AG10803 (cell line): ENCODE data around the gene NBEAL1.
"Not testable (repeated sequence)": the region's sequence is repeated elsewhere in the genome, so short reads cannot be mapped to it uniquely, and the experiment has no call there.

Experiments
- DNase-seq: peaks from one replicate; pipeline ENCODE4 v3.0.0; 2010; ENCODE audit warnings: low read depth
- H3K4me3 ChIP-seq: 2 replicates; pipeline ENCODE4 v1.5.1; 2011; ENCODE audit warnings: mild to moderate bottlenecking, low read length, control low read depth
- TF ChIP-seq, protein P1 (sequence below): conservative IDR thresholded peaks from 2 replicates; pipeline ENCODE4 v1.5.1; 2011; ENCODE audit warnings: mild to moderate bottlenecking, low read length, control low read depth, inconsistent platforms

Gene NBEAL1

DNA sequence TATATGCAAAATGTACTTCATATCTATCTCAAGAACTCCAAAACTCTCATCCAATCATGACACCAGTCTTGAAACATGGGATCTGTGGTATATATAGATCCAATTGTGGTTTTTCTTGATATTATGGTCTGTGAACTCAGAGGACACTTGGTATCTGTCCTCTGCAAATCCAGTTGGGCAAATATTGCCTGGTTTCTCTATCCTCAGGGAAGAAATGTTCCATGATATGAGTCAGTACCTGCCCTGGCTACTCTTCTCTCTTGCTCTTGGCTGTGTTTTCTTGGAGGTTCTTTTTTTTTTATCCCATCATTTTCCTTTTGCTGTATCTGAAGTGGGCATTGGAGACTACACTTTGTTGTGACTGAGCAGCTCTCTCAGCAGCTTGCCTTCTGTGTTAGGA lies 10.9 kb downstream of the NBEAL1 start:
- DNase-seq = no peak
- H3K4me3 ChIP-seq = no peak overlapping the region
- TF ChIP-seq, protein P1, sequence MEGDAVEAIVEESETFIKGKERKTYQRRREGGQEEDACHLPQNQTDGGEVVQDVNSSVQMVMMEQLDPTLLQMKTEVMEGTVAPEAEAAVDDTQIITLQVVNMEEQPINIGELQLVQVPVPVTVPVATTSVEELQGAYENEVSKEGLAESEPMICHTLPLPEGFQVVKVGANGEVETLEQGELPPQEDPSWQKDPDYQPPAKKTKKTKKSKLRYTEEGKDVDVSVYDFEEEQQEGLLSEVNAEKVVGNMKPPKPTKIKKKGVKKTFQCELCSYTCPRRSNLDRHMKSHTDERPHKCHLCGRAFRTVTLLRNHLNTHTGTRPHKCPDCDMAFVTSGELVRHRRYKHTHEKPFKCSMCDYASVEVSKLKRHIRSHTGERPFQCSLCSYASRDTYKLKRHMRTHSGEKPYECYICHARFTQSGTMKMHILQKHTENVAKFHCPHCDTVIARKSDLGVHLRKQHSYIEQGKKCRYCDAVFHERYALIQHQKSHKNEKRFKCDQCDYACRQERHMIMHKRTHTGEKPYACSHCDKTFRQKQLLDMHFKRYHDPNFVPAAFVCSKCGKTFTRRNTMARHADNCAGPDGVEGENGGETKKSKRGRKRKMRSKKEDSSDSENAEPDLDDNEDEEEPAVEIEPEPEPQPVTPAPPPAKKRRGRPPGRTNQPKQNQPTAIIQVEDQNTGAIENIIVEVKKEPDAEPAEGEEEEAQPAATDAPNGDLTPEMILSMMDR = no peak

DNA sequence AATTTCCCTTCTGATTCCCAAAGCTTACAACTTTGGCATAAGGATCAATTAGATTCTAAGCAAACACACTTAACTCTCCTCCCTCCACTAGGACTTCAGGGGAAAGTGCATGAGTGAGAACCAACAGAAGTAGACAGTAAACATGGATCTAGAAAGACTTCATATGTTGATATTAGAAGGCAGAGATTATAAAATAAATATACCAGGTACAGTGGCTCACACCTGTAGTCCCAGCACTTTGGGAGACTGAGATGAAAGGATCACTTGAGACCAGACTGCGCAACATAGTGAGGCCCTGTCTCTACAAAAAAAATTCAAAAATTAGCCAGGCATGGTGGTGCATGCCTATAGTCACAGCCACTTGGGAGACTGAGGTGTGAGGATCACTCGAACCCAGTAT lies 15.9 kb downstream of the NBEAL1 start:
- TF ChIP-seq, protein P1 = no peak
- H3K4me3 ChIP-seq = no peak overlapping the region
- no peak for DNase-seq

DNA sequence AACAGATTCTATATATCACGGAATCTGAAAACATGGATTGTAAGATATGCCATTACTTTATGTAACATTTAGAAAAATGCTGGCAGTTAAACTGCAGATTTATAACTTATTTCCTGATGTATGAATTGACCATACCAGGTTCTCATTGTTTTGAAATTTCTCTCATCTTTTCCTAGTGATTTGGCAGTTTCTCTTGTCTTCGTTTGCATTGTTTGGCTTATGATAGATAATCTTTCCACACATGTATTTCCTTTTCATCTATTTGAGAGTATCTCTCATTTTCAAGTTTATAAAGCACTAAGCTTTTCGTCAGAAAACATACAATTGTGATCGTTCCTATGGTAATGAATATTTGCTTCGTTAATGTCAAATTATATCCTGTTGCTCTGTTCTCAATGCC lies 16.3 kb downstream of the NBEAL1 start:
- DNase-seq = no peak
- no peak overlapping the region for H3K4me3 ChIP-seq
- TF ChIP-seq, protein P1 = no peak

DNA sequence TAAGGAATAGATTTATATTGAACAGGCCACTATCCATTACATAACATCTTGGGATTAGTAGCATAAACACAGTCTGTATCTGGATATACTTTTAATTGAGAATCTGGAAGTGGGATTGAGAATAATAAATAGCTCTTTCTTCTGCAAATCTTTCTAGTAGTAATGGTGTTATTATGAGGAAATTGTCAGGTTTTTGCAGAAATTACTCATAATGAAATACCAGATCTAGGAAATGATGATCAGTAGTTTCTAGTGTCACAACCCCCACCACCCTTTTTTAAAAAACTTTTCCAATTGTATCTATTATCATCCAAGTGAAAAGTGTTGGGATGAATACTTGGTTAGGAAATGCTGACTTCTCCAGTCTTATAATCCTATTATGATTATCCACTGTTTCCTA lies 18.7 kb downstream of the NBEAL1 start:
- no peak overlapping the region for H3K4me3 ChIP-seq
- no peak for DNase-seq
- TF ChIP-seq, protein P1 = no peak

DNA sequence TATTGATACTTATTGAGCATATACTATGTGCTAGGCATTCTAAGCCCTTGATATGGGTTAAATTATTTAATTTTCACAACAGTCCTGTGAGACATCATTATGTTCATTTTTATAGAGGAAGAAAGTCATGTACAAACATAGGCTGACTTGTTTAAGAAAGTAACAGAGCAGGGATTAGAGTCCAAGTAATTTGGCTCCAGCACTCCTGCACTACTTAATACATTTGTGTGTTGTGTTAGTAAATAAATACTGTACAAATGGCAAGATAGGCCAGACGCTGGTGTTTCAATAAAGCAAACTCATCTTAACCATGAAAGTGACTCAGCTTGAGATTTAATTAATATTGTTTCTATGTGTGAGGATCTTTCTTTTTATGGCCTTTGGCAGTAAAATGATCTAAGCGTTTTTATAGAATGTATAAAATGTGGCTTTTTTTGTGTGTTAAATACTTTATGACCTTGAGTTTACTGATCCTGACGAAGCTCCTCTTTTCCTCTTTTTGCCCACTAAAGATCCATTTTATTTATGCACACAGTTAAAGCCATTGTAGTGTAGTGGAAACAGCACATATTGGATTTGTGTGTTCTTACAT lies 21.3 kb downstream of the NBEAL1 start:
- no peak overlapping the region for H3K4me3 ChIP-seq
- TF ChIP-seq, protein P1 = no peak
- no peak for DNase-seq

DNA sequence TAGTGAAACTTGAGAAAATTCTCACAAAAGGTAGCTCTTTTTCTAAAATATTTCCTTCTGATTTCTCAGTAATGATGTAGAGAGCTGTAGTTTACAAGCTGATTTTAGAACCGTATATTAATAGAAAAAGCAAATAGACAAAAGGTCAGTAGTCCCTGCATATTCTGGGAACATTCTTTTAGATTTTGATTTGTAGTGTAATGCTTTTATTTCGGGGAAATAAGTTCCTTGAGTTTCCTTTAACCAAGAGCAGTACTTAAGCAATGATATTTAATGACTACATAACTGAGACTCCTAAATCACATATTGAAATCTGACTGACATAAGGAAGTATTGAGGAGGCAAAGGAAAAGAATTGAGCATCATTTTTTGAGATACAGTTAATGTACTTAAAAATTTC lies 22.4 kb downstream of the NBEAL1 start:
- no peak overlapping the region for H3K4me3 ChIP-seq
- TF ChIP-seq, protein P1 = no peak
- DNase-seq = no peak

- no peak for DNase-seq
- TF ChIP-seq, protein P1 = no peak
These were observed 23.9 kb downstream of the NBEAL1 start for GRCh38 chr2:203038586-203038985.

DNA sequence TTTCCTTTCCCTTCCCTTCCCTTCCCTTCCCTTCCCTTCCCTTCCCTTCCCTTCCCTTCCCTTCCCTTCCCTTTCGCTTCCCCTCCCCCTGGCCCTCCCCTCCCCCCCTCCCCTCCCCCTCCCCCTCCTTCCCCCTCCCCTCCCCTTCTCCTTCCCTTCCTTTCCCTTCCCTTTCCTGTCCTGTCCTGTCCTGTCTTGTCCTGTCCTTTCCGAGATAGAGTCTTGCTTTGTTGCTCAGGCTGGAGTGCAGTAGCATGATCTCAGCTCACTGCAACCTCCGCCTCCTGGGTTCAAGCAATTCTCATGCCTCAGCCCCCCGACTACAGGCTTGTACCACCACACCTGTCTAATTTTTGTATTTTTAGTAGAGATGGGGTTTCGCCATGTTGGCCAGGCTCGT lies 24.5 kb downstream of the NBEAL1 start:
- DNase-seq, H3K4me3 ChIP-seq: not testable (repeated sequence)

More at GRCh38 chr2:203038586-203038985, 23.9 kb downstream of the NBEAL1 start:
- H3K4me3 ChIP-seq = no peak overlapping the region
